Lung (tissue), 12 donors: Measurements from ENCODE around the gene TGFB1. TPM values are rescaled to one million over a fixed set of nuclear protein-coding genes. Genes with fewer than 3 reads are reported as not detected.

Source experiments
- ATAC-seq: fragments of 200-7000 bp; cut with Tn5 transposase; one replicate; pipeline ENCODE4 v1.9.1; 2020; ENCODE audit warnings: moderate number of reproducible peaks; ENCODE audit not compliant: insufficient read depth, low FRiP score
- DNase-seq, 3 donors: peaks; one replicate each; pipeline ENCODE4 v3.0.0-alpha.2; 2013 to 2017
- H3K27ac ChIP-seq, 2 donors: one replicate each; pipeline ENCODE4 v1.5.1; 2013; ENCODE audit warnings: mild to moderate bottlenecking in 2 of 2, moderate library complexity in 2 of 2, control low read depth in 1 of 2, inconsistent platforms in 1 of 2, low read depth in 1 of 2, low read length in 1 of 2
- H3K27me3 ChIP-seq, 3 donors: one replicate each; pipeline ENCODE4 v1.5.1; 2013; ENCODE audit warnings: low read length in 2 of 3; ENCODE audit not compliant: control insufficient read depth in 3 of 3, insufficient read depth in 3 of 3
- H3K36me3 ChIP-seq, 4 donors: one replicate each; pipeline ENCODE4 v1.5.1; 2013; ENCODE audit warnings: low read length in 4 of 4, mild to moderate bottlenecking in 1 of 4, moderate library complexity in 1 of 4; ENCODE audit not compliant: control insufficient read depth in 4 of 4, insufficient read depth in 4 of 4
- H3K4me1 ChIP-seq, 5 donors: one replicate each; pipeline ENCODE4 v1.5.1; 2013; ENCODE audit warnings: low read length in 5 of 5, mild to moderate bottlenecking in 2 of 5, moderate library complexity in 1 of 5; ENCODE audit not compliant: control insufficient read depth in 5 of 5, insufficient read depth in 5 of 5
- H3K4me3 ChIP-seq: one replicate; pipeline ENCODE4 v1.5.1; 2013; ENCODE audit warnings: mild to moderate bottlenecking, control low read depth, moderate library complexity
- H3K9ac ChIP-seq, 2 donors: one replicate each; pipeline ENCODE4 v1.5.1; 2013; ENCODE audit warnings: low read length in 2 of 2, control low read depth in 1 of 2; ENCODE audit not compliant: insufficient read depth in 1 of 2
- H3K9me3 ChIP-seq, 4 donors: one replicate each; pipeline ENCODE4 v1.5.1; 2013; ENCODE audit warnings: low read length in 3 of 4, mild to moderate bottlenecking in 1 of 4, moderate library complexity in 1 of 4; ENCODE audit not compliant: control insufficient read depth in 4 of 4, insufficient read depth in 3 of 4
- CTCF ChIP-seq: IDR thresholded peaks from 2 replicates; pipeline ENCODE4 v1.5.1; 2012; ENCODE audit warnings: mild to moderate bottlenecking; ENCODE audit errors: control extremely low read depth, extremely low read depth
- WGBS, 2 donors: extraction: QIAGEN DNeasy Blood & Tissue Kit; methylation state at CpG; one replicate each; pipeline ENCODE4 v1.1.7; 2013; 5-methylcytosine and 5-hydroxymethylcytosine counted together
- polyA plus RNA-seq, 2 donors: library from polyadenylated mRNA; stranded (reverse); fragments of 200-250 nt; gene quantifications; one replicate each; pipeline ENCODE4 v1.2.1, GENCODE V29; 2013
- total RNA-seq, 2 donors: library from RNA; depleted of rRNA in 1 of 2; stranded (reverse); fragments of >200 nt in 1 of 2; gene quantifications; one replicate each; pipeline ENCODE4 v1.2.1, GENCODE V29; 2014 to 2021
- donor health status: control.
- donor health status: control.
- donor health status: Bipolar disorder and iron deficiency.
- donor health status: healthy.
- donor health status: DM: yes; HTN: yes; CAD: no.

The TGFB1 gene
- total and polyA plus RNA-seq, 4 donors: 18.0 to 88.8 (median 47.6) TPM

- H3K36me3 ChIP-seq: peaks cover 0 to 11% (median 4%) of the 10 kb centered on the region in 4 donors
- no peaks in the 10 kb centered on the region for H3K27me3 ChIP-seq
- peak overlapping the region in 1 of 2 donors; percentile 74 for H3K27ac ChIP-seq
- no peak for TF ChIP-seq CTCF
- no peak overlapping the region for H3K9ac ChIP-seq
- H3K9me3 ChIP-seq: no peaks in the 10 kb centered on the region
- 20 to 49% methylated on average over 5 of the region's 5 CpGs for WGBS, 2 donors
- no peak overlapping the region for H3K4me3 ChIP-seq
- H3K4me1 ChIP-seq: peaks cover 0 to 9% (median 0%) of the 10 kb centered on the region in 5 donors
- no peak for ATAC-seq
- DNase-seq: no peak
Observed at GRCh38 chr19:41334793-41335192, 18.9 kb downstream of the TGFB1 start.

- no peak for TF ChIP-seq CTCF
- 91 to 93% methylated on average over 5 of the region's 5 CpGs for WGBS, 2 donors
- no peak overlapping the region for H3K27ac ChIP-seq
- H3K9ac ChIP-seq: no peak overlapping the region
- no peak overlapping the region for H3K4me3 ChIP-seq
- peaks cover 0 to 11% (median 2%) of the 10 kb centered on the region in 4 donors for H3K36me3 ChIP-seq
- DNase-seq: no peak
- ATAC-seq: no peak
- H3K27me3 ChIP-seq: no peaks in the 10 kb centered on the region
- no peaks in the 10 kb centered on the region for H3K9me3 ChIP-seq
- peaks cover 0 to 19% (median 10%) of the 10 kb centered on the region in 5 donors for H3K4me1 ChIP-seq
Observed at GRCh38 chr19:41332468-41332867, 21.3 kb downstream of the TGFB1 start.

DNA sequence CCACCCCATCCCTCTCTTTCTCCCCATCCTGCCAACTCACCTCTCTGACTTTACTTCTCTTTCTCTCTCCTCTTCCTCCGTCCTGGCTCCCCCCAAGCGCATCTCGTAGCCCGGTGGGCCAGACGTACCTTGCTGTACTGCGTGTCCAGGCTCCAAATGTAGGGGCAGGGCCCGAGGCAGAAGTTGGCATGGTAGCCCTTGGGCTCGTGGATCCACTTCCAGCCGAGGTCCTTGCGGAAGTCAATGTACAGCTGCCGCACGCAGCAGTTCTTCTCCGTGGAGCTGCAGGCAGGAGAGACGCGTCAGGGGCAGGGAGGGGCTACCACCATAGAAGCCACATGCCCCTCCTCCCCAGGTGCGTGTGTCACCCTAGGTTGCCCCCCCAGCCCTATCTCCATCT is 21.7 kb downstream of the TGFB1 start:
- no peak for DNase-seq
- peaks cover 0 to 21% (median 10%) of the 10 kb centered on the region in 5 donors for H3K4me1 ChIP-seq

More for the DNA sequence above, 21.7 kb downstream of the TGFB1 start:
- no peak for ATAC-seq
- 94 to 97% methylated on average over 16 of the region's 16 CpGs for WGBS, 2 donors
- no peaks in the 10 kb centered on the region for H3K27me3 ChIP-seq
- H3K27ac ChIP-seq: no peak overlapping the region
- no peak overlapping the region for H3K4me3 ChIP-seq
- no peak overlapping the region for H3K9ac ChIP-seq
- TF ChIP-seq CTCF: no peak
- no peaks in the 10 kb centered on the region for H3K9me3 ChIP-seq
- H3K36me3 ChIP-seq: peaks cover 0 to 11% (median 2%) of the 10 kb centered on the region in 4 donors
